HG03342 (cell line): ENCODE results near the gene IFT81.
"Not testable (repeated sequence)": the region's sequence is repeated elsewhere in the genome, so short reads cannot be mapped to it uniquely, and the experiment has no call there.

Experiments used
- ATAC-seq: cut with Tn5 transposase; IDR thresholded peaks from one replicate; pipeline ENCODE4 v1.9.1; 2021; ENCODE audit warnings: mild to moderate bottlenecking, moderate library complexity; ENCODE audit not compliant: unreplicated experiment

The IFT81 gene

GRCh38 chr12:110243227-110243626 lies 119.1 kb downstream of the IFT81 start:
- ATAC-seq: no peak

GRCh38 chr12:110244372-110244771 lies 120.2 kb downstream of the IFT81 start:
- no peak for ATAC-seq

- no peak for ATAC-seq
Measured at GRCh38 chr12:110244829-110245228, 120.7 kb downstream of the IFT81 start.

GRCh38 chr12:110245369-110245772 lies 121.2 kb downstream of the IFT81 start:
- no peak for ATAC-seq

GRCh38 chr12:110246636-110247339 lies 122.6 kb downstream of the IFT81 start:
- ATAC-seq: no peak

- no peak for ATAC-seq
Measured at GRCh38 chr12:110247340-110248095, 123.4 kb downstream of the IFT81 start.

GRCh38 chr12:110248096-110248447 lies 123.9 kb downstream of the IFT81 start:
- no peak for ATAC-seq

- no peak for ATAC-seq
Measured at GRCh38 chr12:110249105-110249504, 124.9 kb downstream of the IFT81 start.

- ATAC-seq: no peak
Measured at GRCh38 chr12:110249716-110250225, 125.6 kb downstream of the IFT81 start.

GRCh38 chr12:110251381-110251780 lies 127.2 kb downstream of the IFT81 start:
- ATAC-seq: no peak

GRCh38 chr12:110252716-110253115 lies 128.6 kb downstream of the IFT81 start:
- no peak for ATAC-seq

GRCh38 chr12:110253176-110253575 lies 129.0 kb downstream of the IFT81 start:
- no peak for ATAC-seq

- no peak for ATAC-seq
Measured at GRCh38 chr12:110254971-110255540, 130.9 kb downstream of the IFT81 start.

GRCh38 chr12:110255890-110256456 lies 131.8 kb downstream of the IFT81 start:
- ATAC-seq: not testable (repeated sequence)

- ATAC-seq: no peak
Measured at GRCh38 chr12:110256780-110257431, 132.7 kb downstream of the IFT81 start.

GRCh38 chr12:110258466-110258865 lies 134.3 kb downstream of the IFT81 start:
- no peak for ATAC-seq

GRCh38 chr12:110262442-110263388 lies 138.6 kb downstream of the IFT81 start:
- no peak for ATAC-seq

GRCh38 chr12:110266381-110266960 lies 142.3 kb downstream of the IFT81 start:
- no peak for ATAC-seq

- no peak for ATAC-seq
Measured at GRCh38 chr12:110266980-110267620, 142.9 kb downstream of the IFT81 start.
